Upper lobe of left lung (tissue), 4 donors: Measurements from ENCODE around the gene LRRC47.

Source experiments
- POLR2A ChIP-seq, 4 donors: fragments of 450-650 bp; IDR thresholded peaks; one replicate each; pipeline ENCODE4 v1.5.1; 2016 to 2017; ENCODE audit warnings: antibody characterized with exemption in 4 of 4, mild to moderate bottlenecking in 2 of 4
- TF ChIP-seq, protein P1 (sequence below), 6 experiments: fragments of 450-650 bp in 4 of 6; fragments of 200-600 bp in 2 of 6; sonication (generic) in 2 of 6; IDR thresholded peaks; one replicate each; pipeline ENCODE4 v1.5.1; 2016 to 2019; ENCODE audit warnings: antibody characterized with exemption in 6 of 6

GRCh38 chr1:3780901-3781300 lies 15.4 kb downstream of the LRRC47 start:
- no peak for TF ChIP-seq POLR2A (IDR thresholded peaks at IDR 0.05)
- TF ChIP-seq, protein P1, sequence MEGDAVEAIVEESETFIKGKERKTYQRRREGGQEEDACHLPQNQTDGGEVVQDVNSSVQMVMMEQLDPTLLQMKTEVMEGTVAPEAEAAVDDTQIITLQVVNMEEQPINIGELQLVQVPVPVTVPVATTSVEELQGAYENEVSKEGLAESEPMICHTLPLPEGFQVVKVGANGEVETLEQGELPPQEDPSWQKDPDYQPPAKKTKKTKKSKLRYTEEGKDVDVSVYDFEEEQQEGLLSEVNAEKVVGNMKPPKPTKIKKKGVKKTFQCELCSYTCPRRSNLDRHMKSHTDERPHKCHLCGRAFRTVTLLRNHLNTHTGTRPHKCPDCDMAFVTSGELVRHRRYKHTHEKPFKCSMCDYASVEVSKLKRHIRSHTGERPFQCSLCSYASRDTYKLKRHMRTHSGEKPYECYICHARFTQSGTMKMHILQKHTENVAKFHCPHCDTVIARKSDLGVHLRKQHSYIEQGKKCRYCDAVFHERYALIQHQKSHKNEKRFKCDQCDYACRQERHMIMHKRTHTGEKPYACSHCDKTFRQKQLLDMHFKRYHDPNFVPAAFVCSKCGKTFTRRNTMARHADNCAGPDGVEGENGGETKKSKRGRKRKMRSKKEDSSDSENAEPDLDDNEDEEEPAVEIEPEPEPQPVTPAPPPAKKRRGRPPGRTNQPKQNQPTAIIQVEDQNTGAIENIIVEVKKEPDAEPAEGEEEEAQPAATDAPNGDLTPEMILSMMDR (IDR thresholded peaks at IDR 0.05): no peak
